GM12878 (cell line): Measurements from ENCODE around the gene TOP1. TPM values are rescaled to one million over a fixed set of nuclear protein-coding genes. Genes with fewer than 3 reads are reported as not detected.

Experiments
- ATAC-seq: fragments of 200-7000 bp; cut with Tn5 transposase; 3 replicates; pipeline ENCODE4 v1.9.1; 2020; ENCODE audit warnings: mild to moderate bottlenecking, moderate library complexity
- BruUV-seq: library from RNA; stranded (reverse); fragments of 400-500 nt; replicated peaks from 2 replicates; lab custom pipeline; 2021; lab: Mats Ljungman, UMichigan
- CTCF ChIA-PET: fragments of 300-600 bp; sonication (Branson Sonifier 250); formaldehyde crosslinking; extraction: SDS; loops from one replicate; lab custom pipeline; 2021; ENCODE audit warnings: inconsistent platforms; lab: Yijun Ruan, JAX
- POLR2A ChIA-PET: fragments of 350-600 bp; formaldehyde crosslinking; extraction: SDS; loops from one replicate; lab custom pipeline; 2021; ENCODE audit warnings: inconsistent platforms; lab: Charles Lee
- RAD21 ChIA-PET: fragments of 300-600 bp; sonication (Branson Sonifier 250); formaldehyde crosslinking; loops from one replicate; lab custom pipeline; 2023; ENCODE audit warnings: antibody characterized with exemption; ENCODE audit not compliant: unreplicated experiment; lab: Charles Lee
- SMC1A ChIA-PET: fragments of 300-600 bp; sonication (Branson Sonifier 250); formaldehyde crosslinking; loops from one replicate; lab custom pipeline; 2023; ENCODE audit not compliant: unreplicated experiment, uncharacterized antibody; lab: Charles Lee
- DNase-seq: peaks from one replicate; pipeline ENCODE4 v3.0.0-alpha.2; 2011; ENCODE audit warnings: low read depth, low spot score
- FAIRE-seq: peaks from 3 replicates; lab custom pipeline; 2011; peaks lifted over from hg19 to GRCh38; lab: Jason Lieb, UNC
- H2AFZ ChIP-seq: 2 replicates; pipeline ENCODE4 v1.6.0; 2011; ENCODE audit warnings: low read depth, low read length, control low read depth; ENCODE audit not compliant: control insufficient read depth
- H3K27ac ChIP-seq: 2 replicates; pipeline ENCODE4 v1.5.1; 2011; ENCODE audit warnings: control low read depth; ENCODE audit not compliant: control insufficient read depth, insufficient read depth
- H3K27me3 ChIP-seq, 2 experiments: replicated peaks in 1 of 2; 2 replicates each; pipeline versions ENCODE4 v1.6.0 to v1.6.1; 2011; ENCODE audit warnings: low read length in 1 of 2; ENCODE audit not compliant: control insufficient read depth in 2 of 2, insufficient read depth in 2 of 2
- H3K36me3 ChIP-seq, 2 experiments: 2 replicates each; pipeline ENCODE4 v1.5.1; 2011; ENCODE audit warnings: low read length in 1 of 2; ENCODE audit not compliant: control insufficient read depth in 2 of 2, insufficient read depth in 2 of 2
- H3K4me1 ChIP-seq: 2 replicates; pipeline ENCODE4 v1.6.1; 2011; ENCODE audit warnings: mild to moderate bottlenecking, low read length, moderate library complexity, mixed read lengths; ENCODE audit not compliant: control insufficient read depth, insufficient read depth
- H3K4me2 ChIP-seq: 2 replicates; pipeline ENCODE4 v1.6.0; 2011; ENCODE audit warnings: control low read depth; ENCODE audit not compliant: control insufficient read depth, insufficient read depth
- H3K4me3 ChIP-seq: fragments of 200-600 bp; sonication (generic); 2 replicates; pipeline ENCODE4 v1.5.1; 2016
- H3K79me2 ChIP-seq: 2 replicates; pipeline ENCODE4 v1.6.0; 2011; ENCODE audit warnings: low read length; ENCODE audit not compliant: control insufficient read depth, insufficient read depth
- H3K9ac ChIP-seq: 2 replicates; pipeline ENCODE4 v1.8.0; 2011; ENCODE audit warnings: low read length, control low read depth, mixed read lengths; ENCODE audit not compliant: control insufficient read depth, insufficient read depth
- H3K9me3 ChIP-seq: replicated peaks from 3 replicates; pipeline ENCODE4 v1.5.1; 2011; ENCODE audit warnings: mild to moderate bottlenecking, low read length; ENCODE audit not compliant: control insufficient read depth, insufficient read depth
- H4K20me1 ChIP-seq: 2 replicates; pipeline ENCODE4 v1.6.0; 2011; ENCODE audit not compliant: control insufficient read depth, insufficient read depth
- CHD4 ChIP-seq: fragments of 200-600 bp; sonication (generic); IDR thresholded peaks from 2 replicates; pipeline ENCODE4 v1.6.1; 2016; ENCODE audit warnings: mild to moderate bottlenecking
- FOXM1 ChIP-seq: IDR thresholded peaks from 2 replicates; pipeline ENCODE4 v1.6.1; 2012; ENCODE audit warnings: low read depth, mild to moderate bottlenecking, inconsistent platforms, low read length, moderate library complexity
- IKZF2 ChIP-seq, 2 experiments: fragments of 450-650 bp; IDR thresholded peaks; 2 replicates each; pipeline ENCODE4 v1.6.1; 2017; ENCODE audit warnings: mild to moderate bottlenecking in 2 of 2, moderate library complexity in 2 of 2
- MTA3 ChIP-seq: IDR thresholded peaks from 2 replicates; pipeline ENCODE4 v1.6.1; 2012; ENCODE audit warnings: low read length, inconsistent platforms, borderline replicate concordance
- NR2C1 ChIP-seq: fragments of 450-650 bp; IDR thresholded peaks from 2 replicates; pipeline ENCODE4 v1.6.1; 2017; ENCODE audit warnings: antibody characterized with exemption, mild to moderate bottlenecking, moderate library complexity
- POLR2AphosphoS5 ChIP-seq: IDR thresholded peaks from 2 replicates; pipeline ENCODE4 v1.6.1; 2011; ENCODE audit warnings: mild to moderate bottlenecking, low read length, inconsistent platforms
- POU2F2 ChIP-seq: IDR thresholded peaks from 3 replicates; pipeline ENCODE4 v1.6.1; 2011; ENCODE audit warnings: low read depth, mild to moderate bottlenecking, low read length, borderline replicate concordance
- SMAD5 ChIP-seq: IDR thresholded peaks from 2 replicates; pipeline ENCODE4 v1.6.1; 2016; ENCODE audit warnings: antibody characterized with exemption, low read depth
- ZZZ3 ChIP-seq: IDR thresholded peaks from 2 replicates; pipeline ENCODE4 v1.6.1; 2011; ENCODE audit warnings: low read depth; ENCODE audit not compliant: control insufficient read depth, insufficient read length
- WGBS: methylation state at CpG from one replicate; pipeline ENCODE4 v1.1.6; 2016; ENCODE audit warnings: low lambda C conversion rate; ENCODE audit not compliant: insufficient replicate concordance, insufficient coverage; ENCODE audit errors: missing lambda C conversion rate; 5-methylcytosine and 5-hydroxymethylcytosine counted together
- in situ Hi-C: fragments of 300-500 bp; cut with MboI; formaldehyde crosslinking; loops from 9 replicates; pipeline ENCODE4 v1.14.3; 2018; ENCODE audit warnings: mixed read lengths
- intact Hi-C: fragments of 100-400 bp; cut with micrococcal nuclease; formaldehyde crosslinking; loops from one replicate; pipeline ENCODE4 v1.14.2; 2022; ENCODE audit not compliant: unreplicated experiment
- polyA plus RNA-seq, 11 experiments: library from polyadenylated mRNA; depleted of rRNA in 4 of 11; unstranded in 6 of 11; stranded (reverse) in 5 of 11; fragments of >200 nt; fragmentation: Nextera tagmentation in 4 of 11; fragmentation: Illumina TruSeq in 1 of 11; extraction: Ambion mirVana in 4 of 11; extraction: Trizol in 1 of 11; gene quantifications; 1 replicate in 1 of 11; 2 replicates in 10 of 11; pipeline versions ENCODE4 v1.2.1 to v1.2.3, GENCODE V29; 2011 to 2016; ENCODE audit warnings: inconsistent platforms in 2 of 11, missing spikeins in 2 of 11, low read depth in 1 of 11
- total RNA-seq, 4 experiments: library from RNA; depleted of rRNA in 3 of 4; stranded (reverse); fragments of >200 nt in 3 of 4; fragmentation: Illumina TruSeq in 1 of 4; extraction: Trizol in 1 of 4; gene quantifications; 2 replicates each; pipeline versions ENCODE4 v1.2.1 to v1.2.3, GENCODE V29; 2013 to 2021
- TF ChIP-seq, protein P1 (sequence below), 3 experiments: IDR thresholded peaks in 2 of 3; conservative IDR thresholded peaks in 1 of 3; 2 replicates each; pipeline ENCODE4 v1.5.1; 2011; ENCODE audit warnings: low read depth in 3 of 3, low read length in 3 of 3, mild to moderate bottlenecking in 3 of 3, control low read depth in 2 of 3, moderate library complexity in 2 of 3, inconsistent platforms in 1 of 3, mixed read lengths in 1 of 3; ENCODE audit not compliant: control insufficient read depth in 2 of 3, insufficient read depth in 1 of 3; ENCODE audit errors: extremely low read depth in 1 of 3
- TF ChIP-seq, protein P2 (sequence below): fragments of 450-650 bp; IDR thresholded peaks from 2 replicates; pipeline ENCODE4 v1.6.1; 2016; ENCODE audit warnings: mild to moderate bottlenecking

TOP1 gene
- total and polyA plus RNA-seq, 10 of the 15 experiments (the other 5 are each of a cell fraction or from before 2014, with no cell fraction given): 21.5 to 128 (median 47.3) TPM

DNA sequence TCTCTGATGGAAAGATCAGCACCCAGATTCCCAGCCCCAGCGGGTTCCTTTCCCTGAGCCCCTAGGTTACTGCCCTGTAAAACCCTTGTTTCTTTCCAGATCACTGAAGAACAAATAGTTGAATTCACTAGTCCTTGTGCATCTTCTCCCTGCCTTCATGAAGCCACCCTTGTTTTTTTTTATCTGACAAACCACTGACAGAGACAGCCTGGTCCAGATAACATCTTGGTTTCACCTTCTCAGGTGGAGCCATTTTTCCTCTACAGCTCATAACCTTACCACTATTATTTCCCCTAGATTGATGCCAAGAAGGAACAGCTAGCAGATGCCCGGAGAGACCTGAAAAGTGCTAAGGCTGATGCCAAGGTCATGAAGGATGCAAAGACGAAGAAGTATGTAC, 92.8 kb downstream of the TOP1 start:
- H3K4me3 ChIP-seq: no peak overlapping the region
- H4K20me1 ChIP-seq: no peaks in the 10 kb centered on the region
- H3K4me1 ChIP-seq: no peaks in the 10 kb centered on the region
- TF ChIP-seq POLR2AphosphoS5: no peak
- TF ChIP-seq POU2F2: no peak
- no peak for TF ChIP-seq SMAD5
- no peak for TF ChIP-seq NR2C1
- TF ChIP-seq MTA3: no peak
- no peak for TF ChIP-seq FOXM1
- no peak overlapping the region for H3K9ac ChIP-seq
- no TSS peak for BruUV-seq
- no peaks in the 10 kb centered on the region for H3K9me3 ChIP-seq
- no peak overlapping the region for H3K4me2 ChIP-seq
- POLR2A ChIA-PET: interaction anchor here (0.9 to 1.2 kb wide), 3 partner anchors 19 to 31 kb away, joined by 3 to 5 read pairs (median 4); no protein-coding TSS in a partner anchor
- in situ Hi-C loops (no loop called here), intact Hi-C loops (no loop called here)
- WGBS: 97% methylated on average over 3 of the region's 3 CpGs
- FAIRE-seq: no peak
- no peaks in the 10 kb centered on the region for H3K79me2 ChIP-seq
- no peak overlapping the region for H3K27ac ChIP-seq
- RAD21 ChIA-PET: interaction anchor here (2.2 kb wide), 2 partner anchors 11 to 130 kb away, joined by 5 to 7 read pairs; no protein-coding TSS in a partner anchor
- no peak overlapping the region for H2AFZ ChIP-seq
- no peak for DNase-seq
- CTCF ChIA-PET: interaction anchor here (0.7 to 3.0 kb wide), 9 partner anchors 10 to 153 kb away, joined by 3 to 11 read pairs (median 4); no protein-coding TSS in a partner anchor
- ATAC-seq: no peak
- no peaks in the 10 kb centered on the region for H3K27me3 ChIP-seq
- SMC1A ChIA-PET: interaction anchor here (1.0 to 2.6 kb wide), 2 partner anchors 11 to 328 kb away, joined by 3 to 8 read pairs; no protein-coding TSS in a partner anchor
- H3K36me3 ChIP-seq: peaks cover 23 to 51% of the 10 kb centered on the region in 2 experiments

DNA sequence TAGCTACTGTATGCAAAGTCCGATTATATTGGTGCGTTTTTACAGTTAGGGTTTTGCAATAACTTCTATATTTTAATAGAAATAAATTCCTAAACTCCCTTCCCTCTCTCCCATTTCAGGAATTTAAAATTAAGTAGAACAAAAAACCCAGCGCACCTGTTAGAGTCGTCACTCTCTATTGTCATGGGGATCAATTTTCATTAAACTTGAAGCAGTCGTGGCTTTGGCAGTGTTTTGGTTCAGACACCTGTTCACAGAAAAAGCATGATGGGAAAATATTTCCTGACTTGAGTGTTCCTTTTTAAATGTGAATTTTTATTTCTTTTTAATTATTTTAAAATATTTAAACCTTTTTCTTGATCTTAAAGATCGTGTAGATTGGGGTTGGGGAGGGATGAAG, 95.0 kb downstream of the TOP1 start:
- Histone ChIP-seq H2AFZ (no peak overlapping the region), H3K4me3 (no peak overlapping the region), H3K79me2 (no peaks in the 10 kb centered on the region), H3K4me1 (no peaks in the 10 kb centered on the region), H3K36me3 (peaks cover 23 to 39% of the 10 kb centered on the region in 2 experiments), H3K9ac (no peak overlapping the region), H3K27me3 (no peaks in the 10 kb centered on the region), H3K4me2 (no peak overlapping the region), H4K20me1 (no peaks in the 10 kb centered on the region), H3K9me3 (no peaks in the 10 kb centered on the region), H3K27ac (no peak overlapping the region)
- ATAC-seq: no peak
- ChIA-PET CTCF (interaction anchor here (3.0 kb wide), 1 partner anchor 11 kb away, joined by 11 read pairs; no protein-coding TSS in a partner anchor), POLR2A (interaction anchor here (0.7 kb wide), 1 partner anchor 101 kb away, joined by 4 read pairs; no protein-coding TSS in a partner anchor), RAD21 (no interaction called here), SMC1A (no interaction called here)
- no peak for FAIRE-seq
- intact Hi-C loops (no loop called here), in situ Hi-C loops (no loop called here)
- 97% methylated on average over 6 of the region's 6 CpGs for WGBS
- TF ChIP-seq ZZZ3 (no peak), IKZF2 (IDR thresholded peaks at IDR 0.05) (no peak), CHD4 (no peak)
- TF ChIP-seq, protein P1, sequence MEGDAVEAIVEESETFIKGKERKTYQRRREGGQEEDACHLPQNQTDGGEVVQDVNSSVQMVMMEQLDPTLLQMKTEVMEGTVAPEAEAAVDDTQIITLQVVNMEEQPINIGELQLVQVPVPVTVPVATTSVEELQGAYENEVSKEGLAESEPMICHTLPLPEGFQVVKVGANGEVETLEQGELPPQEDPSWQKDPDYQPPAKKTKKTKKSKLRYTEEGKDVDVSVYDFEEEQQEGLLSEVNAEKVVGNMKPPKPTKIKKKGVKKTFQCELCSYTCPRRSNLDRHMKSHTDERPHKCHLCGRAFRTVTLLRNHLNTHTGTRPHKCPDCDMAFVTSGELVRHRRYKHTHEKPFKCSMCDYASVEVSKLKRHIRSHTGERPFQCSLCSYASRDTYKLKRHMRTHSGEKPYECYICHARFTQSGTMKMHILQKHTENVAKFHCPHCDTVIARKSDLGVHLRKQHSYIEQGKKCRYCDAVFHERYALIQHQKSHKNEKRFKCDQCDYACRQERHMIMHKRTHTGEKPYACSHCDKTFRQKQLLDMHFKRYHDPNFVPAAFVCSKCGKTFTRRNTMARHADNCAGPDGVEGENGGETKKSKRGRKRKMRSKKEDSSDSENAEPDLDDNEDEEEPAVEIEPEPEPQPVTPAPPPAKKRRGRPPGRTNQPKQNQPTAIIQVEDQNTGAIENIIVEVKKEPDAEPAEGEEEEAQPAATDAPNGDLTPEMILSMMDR (IDR thresholded peaks at IDR 0.05 in 2 of 3, conservative IDR thresholded peaks at IDR 0.05 in 1 of 3; ENCODE audit: control insufficient read depth in 2 of 3, extremely low read depth in 1 of 3, insufficient read depth in 1 of 3, low read depth in 3 of 3, low read length in 3 of 3): no peak
- TF ChIP-seq, protein P2, sequence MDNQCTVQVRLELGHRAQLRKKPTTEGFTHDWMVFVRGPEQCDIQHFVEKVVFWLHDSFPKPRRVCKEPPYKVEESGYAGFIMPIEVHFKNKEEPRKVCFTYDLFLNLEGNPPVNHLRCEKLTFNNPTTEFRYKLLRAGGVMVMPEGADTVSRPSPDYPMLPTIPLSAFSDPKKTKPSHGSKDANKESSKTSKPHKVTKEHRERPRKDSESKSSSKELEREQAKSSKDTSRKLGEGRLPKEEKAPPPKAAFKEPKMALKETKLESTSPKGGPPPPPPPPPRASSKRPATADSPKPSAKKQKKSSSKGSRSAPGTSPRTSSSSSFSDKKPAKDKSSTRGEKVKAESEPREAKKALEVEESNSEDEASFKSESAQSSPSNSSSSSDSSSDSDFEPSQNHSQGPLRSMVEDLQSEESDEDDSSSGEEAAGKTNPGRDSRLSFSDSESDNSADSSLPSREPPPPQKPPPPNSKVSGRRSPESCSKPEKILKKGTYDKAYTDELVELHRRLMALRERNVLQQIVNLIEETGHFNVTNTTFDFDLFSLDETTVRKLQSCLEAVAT: no peak
- no peak for DNase-seq
- BruUV-seq: no TSS peak
